Measurements from ENCODE around the gene TBC1D2.
A peak's percentile ranks its signal among the peaks of the same experiment; 100 is the strongest.

DNA sequence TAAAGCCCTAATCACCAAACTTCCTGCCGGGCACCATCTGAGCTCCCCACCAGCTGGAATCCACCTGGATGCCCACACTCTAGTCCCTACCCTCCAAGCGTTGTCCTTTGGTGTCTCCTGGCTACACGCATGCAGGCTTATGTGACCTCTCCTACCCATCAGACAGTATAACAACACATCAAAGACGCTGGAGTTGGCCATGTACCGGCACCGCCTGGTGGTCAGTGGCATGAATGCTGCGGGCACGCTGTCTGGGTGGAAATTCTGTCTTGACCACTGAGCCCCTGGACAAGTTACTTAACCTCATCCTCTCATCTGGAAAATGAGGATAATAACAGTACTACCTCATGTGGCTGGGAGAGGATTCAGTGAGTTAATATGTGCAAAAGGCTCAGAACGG, 39.6 kb downstream of the TBC1D2 start:
- no peak for TF ChIP-seq POLR2A (IDR thresholded peaks at IDR 0.05)
- TF ChIP-seq EP300 (IDR thresholded peaks at IDR 0.05): no peak
- TF ChIP-seq, protein P1, sequence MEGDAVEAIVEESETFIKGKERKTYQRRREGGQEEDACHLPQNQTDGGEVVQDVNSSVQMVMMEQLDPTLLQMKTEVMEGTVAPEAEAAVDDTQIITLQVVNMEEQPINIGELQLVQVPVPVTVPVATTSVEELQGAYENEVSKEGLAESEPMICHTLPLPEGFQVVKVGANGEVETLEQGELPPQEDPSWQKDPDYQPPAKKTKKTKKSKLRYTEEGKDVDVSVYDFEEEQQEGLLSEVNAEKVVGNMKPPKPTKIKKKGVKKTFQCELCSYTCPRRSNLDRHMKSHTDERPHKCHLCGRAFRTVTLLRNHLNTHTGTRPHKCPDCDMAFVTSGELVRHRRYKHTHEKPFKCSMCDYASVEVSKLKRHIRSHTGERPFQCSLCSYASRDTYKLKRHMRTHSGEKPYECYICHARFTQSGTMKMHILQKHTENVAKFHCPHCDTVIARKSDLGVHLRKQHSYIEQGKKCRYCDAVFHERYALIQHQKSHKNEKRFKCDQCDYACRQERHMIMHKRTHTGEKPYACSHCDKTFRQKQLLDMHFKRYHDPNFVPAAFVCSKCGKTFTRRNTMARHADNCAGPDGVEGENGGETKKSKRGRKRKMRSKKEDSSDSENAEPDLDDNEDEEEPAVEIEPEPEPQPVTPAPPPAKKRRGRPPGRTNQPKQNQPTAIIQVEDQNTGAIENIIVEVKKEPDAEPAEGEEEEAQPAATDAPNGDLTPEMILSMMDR (IDR thresholded peaks at IDR 0.05): peak in 1 of 5 experiments; percentile 14
